Erythroblast (primary cell): ENCODE measurements around the gene TCF23.

Experiments
- GATA1 ChIP-seq: IDR thresholded peaks from 2 replicates; pipeline ENCODE4 v1.6.1; 2011; ENCODE audit warnings: low read depth, mild to moderate bottlenecking, control low read depth, low read length, moderate library complexity
- POLR2A ChIP-seq: IDR thresholded peaks from 2 replicates; pipeline ENCODE4 v1.6.1; 2011; ENCODE audit warnings: mild to moderate bottlenecking, low read length

- TF ChIP-seq POLR2A = no peak
- TF ChIP-seq GATA1 = no peak
Measured at GRCh38 chr2:27131429-27131828, 17.4 kb upstream of the TCF23 start.
